Pulmonary artery endothelial cell (primary cell): ENCODE results near the gene SERPING1. TPM values are rescaled to one million over a fixed set of nuclear protein-coding genes. Genes with fewer than 3 reads are reported as not detected.

Source experiments
- DNase-seq: peaks from one replicate; pipeline ENCODE4 v3.0.0-alpha.2; 2011; ENCODE audit warnings: low read depth, low spot score
- total RNA-seq: library from RNA; depleted of rRNA; stranded (reverse); fragments of >200 nt; gene quantifications from 2 replicates; pipeline ENCODE4 v1.2.3, GENCODE V29; 2014

SERPING1 gene
- total RNA-seq: 0.11 TPM in 1 of 2 replicates, not detected in the other

DNA sequence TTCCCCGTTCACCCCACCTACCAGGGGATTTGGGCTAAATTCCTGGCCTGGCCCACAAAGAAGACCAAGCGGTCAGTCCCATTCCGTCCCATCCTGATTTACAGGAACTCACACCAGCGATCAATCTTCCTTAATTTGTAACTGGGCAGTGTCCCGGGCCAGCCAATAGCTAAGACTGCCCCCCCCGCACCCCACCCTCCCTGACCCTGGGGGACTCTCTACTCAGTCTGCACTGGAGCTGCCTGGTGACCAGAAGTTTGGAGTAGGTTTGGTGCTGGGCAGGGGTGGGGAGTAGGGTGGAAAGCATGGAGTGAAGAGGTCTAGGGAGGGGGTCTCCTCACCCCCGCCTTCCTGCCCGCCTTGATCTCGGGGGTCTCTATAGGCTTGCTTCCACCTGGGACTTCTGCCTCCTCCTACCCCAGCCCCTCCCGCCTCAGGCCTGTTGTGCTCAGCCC lies at the start of gene SERPING1:
SERPING1 (plus strand) TSS at position 225 of the 455 bp plus-strand sequence. CDS start 586 bp downstream, outside the sequence.
- no peak for DNase-seq

DNA sequence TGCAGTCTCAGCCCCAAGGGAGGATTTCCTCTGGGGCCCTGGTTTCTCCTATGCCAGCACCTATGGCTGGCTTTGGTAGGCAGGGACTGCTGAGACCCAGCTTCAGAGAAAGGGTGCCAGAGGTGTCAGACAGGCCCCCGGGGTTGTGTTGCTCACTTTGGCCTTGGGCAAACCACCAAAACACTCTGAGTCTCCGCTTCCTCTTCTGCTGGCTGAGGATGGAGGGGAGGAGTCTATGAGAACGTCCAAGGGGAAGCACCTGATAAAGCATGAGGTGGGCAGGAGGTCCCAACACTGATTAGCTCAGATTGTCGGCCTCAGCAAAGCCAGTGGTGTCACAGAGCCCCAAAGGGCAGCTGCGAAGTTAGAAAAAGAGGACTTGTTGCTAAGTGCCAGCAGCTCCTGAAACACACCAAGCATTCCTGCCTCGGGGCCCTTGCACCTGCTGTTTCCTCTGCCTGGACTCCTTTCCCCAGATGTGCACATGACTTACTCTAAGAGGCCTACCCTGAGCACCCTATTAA lies 49.6 kb upstream of the SERPING1 start:
- DNase-seq: no peak

DNA sequence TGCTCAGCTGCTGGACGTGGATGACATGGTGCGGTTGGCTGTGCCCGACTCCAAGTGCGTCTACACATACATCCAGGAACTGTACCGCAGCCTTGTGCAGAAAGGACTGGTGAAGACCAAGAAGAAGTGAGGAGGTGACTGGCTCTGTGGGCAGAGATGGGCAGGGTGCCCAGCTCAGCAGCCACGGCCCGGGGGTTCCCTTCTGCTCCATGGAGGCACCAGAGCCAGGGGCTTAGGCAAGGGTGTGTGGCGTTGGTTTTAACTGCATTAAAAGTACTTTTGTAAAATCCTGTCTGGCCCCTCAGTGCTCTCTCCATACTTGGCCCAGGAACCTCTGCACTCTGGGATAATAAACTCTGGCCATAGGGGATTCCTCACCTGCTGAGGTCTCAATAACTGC lies 47.5 kb upstream of the SERPING1 start:
- no peak for DNase-seq

DNA sequence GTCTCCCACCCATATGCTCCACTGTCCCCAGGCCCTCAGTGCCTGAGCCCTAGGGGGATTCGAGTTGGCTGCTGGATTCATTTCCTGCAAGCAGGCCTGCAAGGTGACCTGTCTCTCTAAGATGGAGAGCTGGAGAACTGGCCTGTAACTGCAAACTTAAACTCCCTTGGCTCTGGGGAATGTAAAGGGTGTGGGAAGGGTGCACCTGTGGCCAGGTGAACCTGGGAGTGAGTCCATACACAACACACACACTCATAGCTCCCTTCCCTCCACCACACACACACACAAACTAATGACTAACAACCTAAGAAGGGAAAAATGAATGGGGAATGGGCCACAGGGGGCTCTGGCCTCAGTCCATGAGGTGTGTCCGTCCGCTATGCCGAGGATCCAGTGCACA lies 45.5 kb upstream of the SERPING1 start:
- DNase-seq: no peak

DNA sequence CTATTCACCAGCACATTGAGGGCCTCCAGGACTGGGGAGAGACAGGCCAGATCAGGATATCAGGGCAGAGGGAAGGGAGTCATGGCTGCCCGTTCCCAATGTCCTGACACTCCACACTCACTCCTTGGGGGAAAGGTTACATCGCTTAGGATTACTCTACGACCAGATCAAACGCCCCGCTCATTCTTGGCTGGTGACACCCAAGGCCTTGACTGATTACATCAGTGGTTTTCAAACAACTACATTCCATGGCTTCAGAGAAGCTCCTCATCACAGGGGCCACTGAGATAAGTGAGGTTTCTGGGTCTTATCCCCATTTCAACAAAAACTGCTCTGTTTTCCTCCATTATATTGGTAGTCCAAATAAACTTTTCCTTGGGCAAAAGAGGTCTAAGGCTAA lies 45.0 kb upstream of the SERPING1 start:
- DNase-seq: no peak

DNA sequence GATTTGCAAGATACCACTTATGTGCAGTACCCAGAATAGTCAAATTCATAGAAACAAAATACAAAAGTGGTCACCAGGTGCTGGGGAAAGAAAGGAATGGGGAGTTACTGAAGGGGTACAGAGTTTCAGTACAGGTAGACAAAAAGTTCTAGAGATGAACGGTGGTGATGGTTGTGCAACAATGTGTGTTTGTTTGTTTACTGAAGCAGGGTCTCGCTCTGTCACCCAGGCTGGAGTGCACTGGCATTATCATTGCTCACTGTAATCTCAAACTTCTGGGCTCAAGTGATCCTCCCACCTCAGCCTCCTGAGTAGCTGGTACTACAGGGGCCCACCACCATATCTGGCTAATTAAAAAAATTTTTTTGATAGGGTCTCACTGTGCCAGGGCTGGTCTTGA lies 42.1 kb upstream of the SERPING1 start:
- no peak for DNase-seq

DNA sequence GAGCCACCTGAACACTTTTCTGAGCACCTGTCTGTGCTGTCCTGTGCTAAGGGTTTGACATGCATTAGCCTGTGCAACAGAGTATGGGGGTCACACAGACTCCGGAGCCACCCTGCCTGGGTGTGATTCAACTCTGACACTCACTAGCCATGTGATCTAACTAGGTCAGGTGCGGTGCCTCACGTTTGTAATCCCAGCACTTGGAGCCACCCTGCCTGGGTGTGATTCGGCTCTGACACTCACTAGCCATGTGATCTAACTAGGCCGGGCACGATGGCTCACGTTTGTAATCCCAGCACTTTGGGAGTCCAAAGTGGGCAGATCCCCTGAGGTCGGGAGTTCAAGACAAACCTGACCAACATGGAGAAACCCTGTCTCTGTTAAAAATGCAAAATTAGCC lies 41.4 kb upstream of the SERPING1 start:
- no peak for DNase-seq

DNA sequence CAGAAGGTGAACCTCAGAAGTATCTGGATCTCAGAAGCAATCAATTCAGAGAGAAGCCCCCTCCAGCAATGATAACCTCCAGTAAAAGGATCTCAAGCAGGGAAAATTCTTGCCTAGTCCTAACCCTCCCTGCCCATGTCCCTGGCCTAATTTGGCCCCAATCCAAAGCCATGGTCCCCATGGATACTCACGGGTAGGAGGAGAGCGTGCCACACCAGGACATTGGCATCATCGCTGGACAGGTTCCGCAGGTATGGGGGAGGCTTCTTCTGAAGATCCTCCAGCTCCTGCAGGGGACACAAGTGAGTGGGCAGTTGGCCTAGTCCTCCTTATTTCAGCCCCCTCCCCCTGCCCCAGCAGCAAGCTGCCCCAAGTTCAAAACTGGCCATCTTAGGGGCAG lies 37.3 kb upstream of the SERPING1 start:
- no peak for DNase-seq

DNA sequence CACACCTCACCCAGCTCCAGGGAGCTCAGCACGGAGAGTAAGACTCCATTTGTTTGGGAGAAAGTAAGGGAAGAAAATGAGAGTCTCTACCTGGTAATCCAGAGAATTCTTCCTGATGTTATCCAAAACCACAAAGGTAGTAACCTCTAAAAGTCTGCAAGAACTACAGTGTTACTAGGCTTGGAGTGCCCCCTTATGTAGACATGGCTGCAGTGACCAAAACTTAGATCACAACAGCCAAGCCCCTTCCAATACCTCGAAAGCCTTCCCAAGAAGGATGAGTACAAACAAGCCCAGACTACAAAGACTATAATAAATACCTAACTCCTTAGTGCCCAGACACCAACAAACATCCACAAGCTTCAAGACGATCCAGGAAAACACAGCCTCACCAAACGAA lies 34.9 kb upstream of the SERPING1 start:
- no peak for DNase-seq

DNA sequence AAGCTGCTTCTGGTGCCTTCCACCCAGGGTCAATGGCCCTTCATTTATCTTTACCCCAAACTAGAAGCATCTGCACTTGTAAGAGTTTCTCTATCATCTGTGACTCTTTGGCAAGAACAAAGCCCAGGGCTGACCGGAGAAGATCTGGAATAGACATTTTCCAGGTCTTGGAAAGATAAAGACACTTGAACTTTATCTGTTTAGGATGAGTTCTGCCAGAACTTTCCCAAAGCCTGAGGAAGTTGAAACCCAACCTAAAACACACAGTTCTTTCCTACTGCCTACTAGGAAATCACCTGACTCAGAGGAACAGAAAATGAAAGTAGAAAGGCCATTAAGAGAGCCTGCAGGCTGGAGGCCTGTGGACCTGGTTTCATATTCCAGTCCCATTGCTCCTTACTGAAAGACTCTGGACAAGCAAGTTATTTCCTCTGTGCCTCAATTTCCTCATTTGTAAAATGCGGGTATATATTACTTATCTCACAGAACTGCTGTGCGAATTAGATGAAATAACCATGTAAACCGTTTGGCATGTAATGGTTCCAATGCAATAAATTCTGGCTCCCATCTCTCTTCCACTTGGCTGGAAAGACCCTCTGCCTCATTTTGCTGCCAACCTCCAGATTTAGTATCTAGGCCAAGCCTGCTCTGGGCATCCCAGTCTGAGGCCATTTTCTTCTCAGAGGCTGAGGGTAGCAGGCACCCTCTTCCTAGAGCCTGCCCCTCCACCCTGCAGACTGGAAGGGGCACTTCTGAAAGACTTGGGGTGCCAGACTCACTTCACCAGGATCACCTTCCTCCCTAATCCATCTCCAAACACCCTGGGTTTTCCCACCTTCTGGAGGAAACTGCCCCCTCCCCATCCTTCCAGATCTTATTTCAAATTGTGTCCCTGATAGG lies 31.2 kb upstream of the SERPING1 start:
- DNase-seq: no peak

DNA sequence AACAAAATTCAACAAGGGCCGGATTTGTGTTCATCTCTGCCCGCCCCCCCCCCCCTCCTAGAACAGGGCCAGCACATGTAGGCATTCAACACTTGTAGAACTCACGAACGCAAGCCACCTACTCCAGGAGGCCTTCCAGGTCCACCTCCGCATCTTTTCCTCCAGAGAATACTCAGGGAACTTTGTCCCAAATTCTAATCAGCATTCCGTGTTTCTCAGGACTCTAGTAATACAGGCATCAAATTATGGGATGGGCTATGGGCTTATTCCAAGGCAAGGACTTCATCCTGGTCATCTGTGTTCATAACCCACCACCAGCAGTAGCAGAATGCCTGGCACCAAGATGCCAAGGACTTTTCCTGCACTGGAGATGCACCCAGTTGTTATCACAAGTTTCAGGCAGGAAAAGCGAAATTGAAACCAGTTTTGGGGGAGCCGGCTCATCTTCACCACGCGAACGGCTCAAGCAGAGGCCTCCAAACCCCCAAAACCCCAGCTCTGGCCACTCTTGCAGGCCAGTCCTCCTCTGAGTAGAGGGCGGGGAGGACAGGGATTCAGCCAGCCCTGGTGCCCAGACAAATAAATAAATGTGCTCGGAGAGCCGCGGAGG lies 30.5 kb upstream of the SERPING1 start:
- no peak for DNase-seq

DNA sequence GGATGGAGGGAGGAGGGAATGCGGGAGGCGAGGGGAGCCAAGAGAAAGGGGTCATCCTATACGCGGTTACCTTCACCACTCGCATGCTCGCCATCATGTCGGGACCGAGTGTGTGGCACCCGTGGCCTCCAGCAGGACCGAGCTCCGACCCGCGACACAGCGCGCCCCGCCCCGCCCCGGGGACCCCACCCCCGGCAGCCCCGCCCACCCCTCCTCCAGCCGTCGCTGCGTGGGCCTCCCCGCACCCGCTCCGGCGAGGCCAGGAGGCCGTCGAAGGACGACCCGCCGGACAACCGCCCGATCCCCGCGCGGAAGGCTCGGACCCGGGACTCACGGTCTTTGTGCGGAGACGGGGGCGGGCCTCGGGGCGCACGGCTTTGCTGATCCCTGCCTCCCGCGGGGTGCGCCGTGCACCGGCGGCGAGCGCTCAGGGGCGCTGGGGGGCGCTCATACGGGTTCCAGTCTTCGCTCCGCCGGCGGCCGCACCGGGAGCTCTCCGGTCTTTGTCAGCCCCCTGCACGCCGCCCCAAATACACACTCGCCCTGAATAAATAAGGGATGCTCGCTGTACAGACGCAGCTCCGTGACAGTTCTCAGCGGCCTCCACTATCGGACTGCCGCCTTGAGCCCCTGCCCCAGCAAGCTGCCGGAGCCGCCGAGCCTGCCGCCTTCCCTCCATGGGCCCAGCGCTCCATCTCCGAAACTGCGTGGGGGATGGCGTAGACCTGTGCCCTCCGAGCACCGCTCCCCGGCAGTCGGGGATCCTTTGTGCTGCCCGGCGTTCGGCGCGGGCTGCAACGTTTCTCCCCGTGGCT lies 29.8 kb upstream of the SERPING1 start, which contains the start of gene UBE2L6:
UBE2L6 (minus strand) TSS at position 158 of the 815 bp plus-strand sequence; CDS start at position 97, 61 bp downstream.
- no peak for DNase-seq

DNA sequence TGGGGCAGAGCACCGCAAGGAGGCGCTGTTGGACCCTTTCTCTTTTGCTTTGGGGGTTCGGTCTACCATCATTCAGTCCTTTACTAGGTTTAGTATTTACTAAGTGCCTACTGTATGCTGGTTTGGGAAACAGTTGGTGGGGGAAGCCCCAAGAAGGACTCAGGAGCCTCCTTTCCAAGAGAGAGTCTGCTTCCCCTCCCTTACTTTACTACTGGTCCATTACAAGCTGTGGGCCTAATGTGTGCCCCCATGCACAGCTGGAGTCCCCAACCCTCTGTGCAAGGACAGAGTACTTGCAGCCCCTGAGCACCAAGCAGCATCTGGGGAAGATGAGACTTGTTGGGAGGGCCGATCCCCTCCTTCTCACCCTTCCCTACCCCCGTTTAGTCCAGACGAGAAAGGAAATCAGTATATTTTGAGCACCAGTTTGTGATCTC lies 29.1 kb upstream of the SERPING1 start:
- no peak for DNase-seq

DNA sequence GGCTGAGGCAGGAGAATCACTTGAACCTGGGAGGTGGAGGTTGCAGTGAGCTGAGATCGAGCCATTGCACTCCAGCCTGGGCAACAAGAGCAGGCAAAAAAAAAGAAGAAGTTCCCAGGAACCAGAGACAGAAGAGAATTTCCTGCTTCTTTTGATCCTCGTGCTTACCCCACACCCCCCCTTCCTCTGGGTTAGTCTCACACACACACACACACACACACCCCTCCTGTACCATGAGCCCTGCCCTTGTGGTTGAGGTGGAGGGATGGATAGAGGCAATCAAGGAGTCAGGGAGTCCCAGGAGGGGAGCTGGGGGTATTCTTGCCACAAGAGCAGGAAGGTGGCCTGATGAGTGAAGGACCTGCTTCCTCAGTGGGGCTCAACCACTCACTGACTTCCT lies 25.9 kb upstream of the SERPING1 start:
- no peak for DNase-seq

DNA sequence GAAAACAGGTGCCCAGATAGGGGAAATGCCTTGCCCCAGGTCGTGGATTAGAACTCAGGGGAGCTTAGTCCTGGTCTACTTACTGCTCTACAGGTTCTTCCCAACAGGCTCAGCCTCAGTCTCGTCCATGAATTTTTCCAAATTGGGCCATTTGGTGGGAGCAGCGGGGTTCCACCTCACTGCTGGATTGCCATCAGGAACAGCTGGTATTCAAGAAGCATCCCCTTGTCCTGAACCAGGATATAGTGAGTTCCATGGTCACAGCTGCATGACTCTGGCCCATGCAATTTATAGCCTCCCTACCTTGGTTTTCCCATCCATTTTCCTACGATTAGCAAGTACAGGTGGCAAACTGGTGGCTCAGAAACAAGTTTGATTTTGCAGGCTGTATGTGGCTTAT lies 23.4 kb upstream of the SERPING1 start:
- no peak for DNase-seq

DNA sequence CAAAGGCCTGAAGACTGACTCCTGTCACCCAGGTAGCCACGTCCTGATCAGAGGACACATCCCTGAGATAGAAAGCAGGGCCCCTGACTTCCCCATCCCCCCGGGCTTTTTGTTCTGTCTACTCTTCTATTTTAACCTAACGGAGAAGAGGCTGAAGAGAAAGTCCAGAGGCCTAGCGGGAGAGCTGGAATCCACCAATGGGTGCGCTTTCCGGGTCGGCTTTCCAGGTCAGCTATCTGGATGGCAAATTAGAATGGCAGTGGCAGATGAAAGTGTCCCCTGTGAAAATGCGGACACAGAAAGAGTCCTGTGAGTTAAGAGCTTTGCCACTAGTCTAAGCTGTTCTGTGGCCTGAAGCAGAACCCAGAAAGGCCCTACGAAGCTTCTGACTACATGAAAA lies 13.1 kb upstream of the SERPING1 start:
- no peak for DNase-seq

DNA sequence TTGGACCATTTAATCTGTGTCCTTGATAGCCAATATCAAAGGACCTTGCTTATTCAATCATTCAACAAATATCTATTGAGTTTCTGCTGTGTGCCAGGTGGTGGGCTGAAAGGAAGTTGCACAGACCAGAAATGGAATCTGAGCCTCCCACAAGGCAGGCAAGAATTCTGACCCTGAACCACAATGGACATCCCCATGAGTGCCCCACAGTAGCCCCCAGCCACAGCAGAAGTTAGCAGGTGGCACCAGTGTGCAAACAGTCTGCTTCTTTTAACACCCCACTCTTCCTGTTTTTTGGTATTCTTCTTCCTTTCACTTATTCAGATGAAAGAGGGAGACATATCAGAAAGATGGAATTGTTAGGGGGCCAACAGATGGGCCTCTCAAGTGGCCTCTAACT lies 12.2 kb upstream of the SERPING1 start:
- DNase-seq: no peak

DNA sequence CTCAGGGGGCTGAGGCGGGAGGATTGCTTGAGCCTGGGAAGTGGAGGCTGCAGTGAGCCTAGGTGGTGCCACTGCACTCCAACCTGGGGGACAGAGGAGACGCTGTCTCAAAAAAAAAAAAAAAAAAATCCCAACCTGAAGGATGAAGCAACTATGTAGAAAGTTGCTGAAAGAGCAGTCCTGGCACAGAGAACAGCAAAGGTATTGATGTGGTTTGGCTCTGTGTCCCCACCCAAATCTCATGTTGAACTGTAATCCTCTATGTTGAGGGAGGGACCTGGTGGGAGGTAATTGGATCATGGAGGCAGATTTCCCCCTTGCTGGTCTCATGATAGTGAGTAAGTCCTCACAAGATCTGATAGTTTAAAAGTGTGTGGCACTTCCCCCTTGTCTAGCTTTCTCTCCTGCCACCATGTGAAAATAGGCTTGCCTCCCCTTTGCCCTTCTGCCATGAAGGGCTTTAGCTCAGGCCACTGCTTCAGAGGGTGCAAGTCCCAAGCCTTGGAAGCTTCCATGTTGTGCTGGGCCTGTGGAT lies 10.7 kb upstream of the SERPING1 start:
- no peak for DNase-seq

DNA sequence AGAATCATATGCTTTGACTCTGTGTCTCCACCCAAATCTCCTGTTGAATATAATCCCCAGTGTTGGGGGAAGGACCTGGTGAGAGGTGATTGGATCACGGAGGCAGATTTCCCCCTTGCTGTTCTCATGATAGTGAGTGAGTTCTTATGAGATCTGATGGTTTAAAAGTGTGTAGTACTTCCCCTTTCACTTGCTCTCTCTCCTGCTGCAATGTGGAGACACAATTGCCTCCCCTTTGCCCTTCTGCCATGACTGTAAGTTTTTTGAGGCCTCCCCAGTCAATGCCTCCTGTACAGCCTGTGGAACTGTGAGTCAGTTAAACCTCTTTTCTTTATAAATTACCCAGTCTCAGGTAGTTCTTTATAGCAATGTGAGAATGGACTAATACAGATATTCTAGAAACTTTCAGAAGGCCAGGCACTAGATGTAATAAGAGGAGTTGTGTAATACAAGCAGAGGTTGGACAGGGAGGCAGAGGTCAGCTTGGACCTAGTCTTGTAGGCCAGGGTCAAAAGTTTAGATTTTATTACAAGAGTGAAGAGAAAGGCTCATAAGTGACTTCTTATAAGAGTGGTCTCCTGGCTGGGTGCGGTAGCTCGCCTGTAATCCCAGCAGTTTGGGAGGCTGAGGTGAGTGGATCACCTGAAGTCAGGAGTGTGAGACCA lies 9.3 kb upstream of the SERPING1 start:
- DNase-seq: no peak

DNA sequence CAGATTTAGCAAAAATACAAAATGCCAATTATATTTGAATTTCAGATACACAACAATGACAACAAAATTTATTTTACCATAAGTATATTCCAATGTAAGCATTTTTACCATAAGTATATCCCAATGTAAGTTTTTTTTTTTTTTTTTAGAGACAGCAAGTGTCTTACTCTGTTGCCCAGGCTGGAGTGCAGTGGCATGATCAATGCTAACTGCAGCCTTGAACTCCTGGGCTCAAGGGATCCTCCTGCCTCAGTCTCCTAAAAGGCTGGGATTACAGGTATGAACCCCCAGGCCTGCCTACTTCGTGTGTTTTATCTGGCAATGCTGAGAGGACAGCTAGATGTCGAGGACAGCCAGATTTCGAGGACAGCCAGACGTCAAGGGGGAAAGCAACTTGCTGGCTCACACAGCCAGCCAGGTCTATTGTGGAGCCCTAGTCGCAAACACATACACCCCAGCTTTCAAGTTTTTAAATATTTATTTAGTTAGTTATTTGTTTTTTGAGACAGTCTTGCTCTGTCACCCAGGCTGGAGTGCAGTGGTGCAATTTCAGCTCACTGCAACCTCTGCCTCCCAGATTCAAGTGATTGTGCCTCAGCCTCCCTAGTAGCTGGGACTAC lies 1.1 kb upstream of the SERPING1 start:
- DNase-seq: no peak
